IMR-90 (cell line): ENCODE data around the gene PARD3.

Experiments
- CEBPB ChIP-seq: IDR thresholded peaks from 2 replicates; pipeline ENCODE4 v1.6.1; 2012; ENCODE audit warnings: low read depth, low read length, improper control_type of control experiment
- CHD1 ChIP-seq: IDR thresholded peaks from 2 replicates; pipeline ENCODE4 v1.6.1; 2012; ENCODE audit warnings: low read depth, low read length, improper control_type of control experiment
- FOS ChIP-seq: fragments of 150-350 bp; IDR thresholded peaks from 2 replicates; pipeline ENCODE4 v1.6.1; 2016; ENCODE audit warnings: low read depth, low read length
- MAFK ChIP-seq: IDR thresholded peaks from 2 replicates; pipeline ENCODE4 v1.6.1; 2012; ENCODE audit warnings: low read depth, low read length, improper control_type of control experiment
- TF ChIP-seq, protein P1 (sequence below): fragments of 150-350 bp; IDR thresholded peaks from 2 replicates; pipeline ENCODE4 v1.6.1; 2016; ENCODE audit warnings: low read depth, mild to moderate bottlenecking, low read length, moderate library complexity, borderline replicate concordance
- TF ChIP-seq, protein P2 (sequence below): conservative IDR thresholded peaks from 2 replicates; pipeline ENCODE4 v1.5.1; 2012; ENCODE audit warnings: mild to moderate bottlenecking, low read depth, low read length, improper control_type of control experiment

DNA sequence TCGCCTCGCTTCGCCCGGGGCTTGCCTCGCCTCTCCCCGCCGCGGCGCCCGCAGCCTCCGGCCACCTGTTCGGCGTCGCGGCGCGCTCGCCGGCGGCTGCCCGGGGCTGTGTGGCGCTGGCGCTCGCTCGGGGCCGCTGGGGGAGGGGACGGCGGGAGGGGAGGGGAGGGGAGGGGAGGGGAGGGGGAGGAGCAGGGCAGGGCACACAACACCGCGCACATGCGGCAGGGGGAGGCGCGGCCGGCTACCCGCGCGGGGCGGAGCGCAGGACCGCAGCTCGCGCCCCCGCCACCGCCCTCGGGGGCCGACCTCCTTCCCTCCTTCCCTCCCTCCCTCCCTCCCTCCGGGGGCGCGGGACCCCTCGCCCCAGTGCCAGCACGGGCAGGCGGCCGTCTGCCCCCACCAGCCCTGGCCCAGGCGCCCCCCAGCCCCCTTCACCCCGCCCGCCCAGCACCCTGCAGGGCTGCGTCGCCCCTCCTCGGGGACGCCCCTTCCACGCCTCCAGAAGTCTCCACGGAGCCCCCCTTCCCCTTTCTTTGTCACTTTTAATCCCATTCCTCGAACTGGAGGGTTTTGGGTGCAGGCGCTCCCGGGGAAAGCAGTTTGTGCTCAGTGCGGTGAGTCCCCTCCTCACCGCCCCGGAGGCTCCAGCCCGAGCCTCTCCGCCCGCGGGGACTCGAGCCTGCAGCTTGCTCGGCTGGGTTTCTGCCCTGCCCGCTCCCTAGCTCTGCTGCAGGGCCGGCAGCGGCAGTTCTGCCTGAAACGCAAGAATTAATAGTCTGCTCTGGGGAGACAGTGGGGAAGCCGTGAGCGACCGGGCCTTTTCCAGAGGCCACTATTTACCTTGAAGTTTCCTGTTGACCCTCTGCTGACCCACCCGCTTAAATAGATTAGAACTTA is at the start of gene PARD3:
- no peak for TF ChIP-seq CHD1
- TF ChIP-seq CEBPB, result no peak
- TF ChIP-seq, protein P1, sequence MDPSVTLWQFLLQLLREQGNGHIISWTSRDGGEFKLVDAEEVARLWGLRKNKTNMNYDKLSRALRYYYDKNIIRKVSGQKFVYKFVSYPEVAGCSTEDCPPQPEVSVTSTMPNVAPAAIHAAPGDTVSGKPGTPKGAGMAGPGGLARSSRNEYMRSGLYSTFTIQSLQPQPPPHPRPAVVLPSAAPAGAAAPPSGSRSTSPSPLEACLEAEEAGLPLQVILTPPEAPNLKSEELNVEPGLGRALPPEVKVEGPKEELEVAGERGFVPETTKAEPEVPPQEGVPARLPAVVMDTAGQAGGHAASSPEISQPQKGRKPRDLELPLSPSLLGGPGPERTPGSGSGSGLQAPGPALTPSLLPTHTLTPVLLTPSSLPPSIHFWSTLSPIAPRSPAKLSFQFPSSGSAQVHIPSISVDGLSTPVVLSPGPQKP, result no peak
- TF ChIP-seq, protein P2, sequence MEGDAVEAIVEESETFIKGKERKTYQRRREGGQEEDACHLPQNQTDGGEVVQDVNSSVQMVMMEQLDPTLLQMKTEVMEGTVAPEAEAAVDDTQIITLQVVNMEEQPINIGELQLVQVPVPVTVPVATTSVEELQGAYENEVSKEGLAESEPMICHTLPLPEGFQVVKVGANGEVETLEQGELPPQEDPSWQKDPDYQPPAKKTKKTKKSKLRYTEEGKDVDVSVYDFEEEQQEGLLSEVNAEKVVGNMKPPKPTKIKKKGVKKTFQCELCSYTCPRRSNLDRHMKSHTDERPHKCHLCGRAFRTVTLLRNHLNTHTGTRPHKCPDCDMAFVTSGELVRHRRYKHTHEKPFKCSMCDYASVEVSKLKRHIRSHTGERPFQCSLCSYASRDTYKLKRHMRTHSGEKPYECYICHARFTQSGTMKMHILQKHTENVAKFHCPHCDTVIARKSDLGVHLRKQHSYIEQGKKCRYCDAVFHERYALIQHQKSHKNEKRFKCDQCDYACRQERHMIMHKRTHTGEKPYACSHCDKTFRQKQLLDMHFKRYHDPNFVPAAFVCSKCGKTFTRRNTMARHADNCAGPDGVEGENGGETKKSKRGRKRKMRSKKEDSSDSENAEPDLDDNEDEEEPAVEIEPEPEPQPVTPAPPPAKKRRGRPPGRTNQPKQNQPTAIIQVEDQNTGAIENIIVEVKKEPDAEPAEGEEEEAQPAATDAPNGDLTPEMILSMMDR, result no peak
- no peak for TF ChIP-seq MAFK
- no peak for TF ChIP-seq FOS
